Panc1 (cell line): ENCODE measurements around the gene C2CD2. TPM values are rescaled to one million over a fixed set of nuclear protein-coding genes. Genes with fewer than 3 reads are reported as not detected.

Experiments used
- ATAC-seq: fragments of 200-7000 bp; cut with Tn5 transposase; 2 replicates; pipeline ENCODE4 v1.9.1; 2020; ENCODE audit warnings: mild to moderate bottlenecking, moderate library complexity
- BruUV-seq: library from RNA; stranded (reverse); fragments of 400-500 nt; replicated peaks from 2 replicates; lab custom pipeline; 2021; lab: Mats Ljungman, UMichigan
- CTCF ChIA-PET: fragments of 300-600 bp; sonication (Branson Sonifier 250); formaldehyde crosslinking; loops from one replicate; lab custom pipeline; 2022; ENCODE audit warnings: antibody characterized with exemption; lab: Charles Lee
- POLR2A ChIA-PET: fragments of 300-600 bp; sonication (Branson Sonifier 250); formaldehyde crosslinking; loops from one replicate; lab custom pipeline; 2022; ENCODE audit warnings: antibody characterized with exemption; lab: Charles Lee
- DNase-seq: peaks from one replicate; pipeline ENCODE4 v3.0.0-alpha.2; 2010; ENCODE audit warnings: low read depth, low spot score
- H3K27ac ChIP-seq: 2 replicates; pipeline ENCODE4 v1.5.1; 2011; ENCODE audit warnings: mild to moderate bottlenecking, low read length, inconsistent platforms
- H3K27me3 ChIP-seq: fragments of 200-500 bp; sonication (Bioruptor generic); 2 replicates; pipeline ENCODE4 v1.6.0; 2014; ENCODE audit warnings: low read length, inconsistent platforms; ENCODE audit not compliant: control insufficient read depth, insufficient read depth
- H3K36me3 ChIP-seq: fragments of 200-500 bp; sonication (Bioruptor generic); 2 replicates; pipeline ENCODE4 v1.5.1; 2014; ENCODE audit warnings: inconsistent platforms, mild to moderate bottlenecking, low read length, moderate library complexity; ENCODE audit not compliant: control insufficient read depth, insufficient read depth
- H3K4me1 ChIP-seq: 2 replicates; pipeline ENCODE4 v1.5.1; 2011; ENCODE audit warnings: inconsistent platforms, mild to moderate bottlenecking, low read length, moderate library complexity; ENCODE audit not compliant: control insufficient read depth, insufficient read depth
- H3K4me3 ChIP-seq, 2 experiments: 2 replicates each; pipeline ENCODE4 v1.5.1; 2011 to 2012; ENCODE audit warnings: low read depth in 2 of 2, low read length in 2 of 2, mild to moderate bottlenecking in 2 of 2, inconsistent platforms in 1 of 2, moderate library complexity in 1 of 2
- H3K9me3 ChIP-seq: fragments of 200-500 bp; sonication (Bioruptor generic); 2 replicates; pipeline ENCODE4 v1.5.1; 2014; ENCODE audit warnings: low read depth, mild to moderate bottlenecking, inconsistent platforms, low read length, moderate library complexity; ENCODE audit not compliant: control insufficient read depth, insufficient read depth
- CTCF ChIP-seq: fragments of 450-650 bp; IDR thresholded peaks from 2 replicates; pipeline ENCODE4 v1.5.1; 2017; ENCODE audit warnings: mild to moderate bottlenecking
- POLR2AphosphoS5 ChIP-seq: IDR thresholded peaks from 2 replicates; pipeline ENCODE4 v1.6.1; 2012; ENCODE audit warnings: mild to moderate bottlenecking, low read depth, low read length, moderate library complexity
- REST ChIP-seq, 2 experiments: IDR thresholded peaks; 2 replicates each; pipeline ENCODE4 v1.6.1; 2011 to 2012; ENCODE audit warnings: low read depth in 2 of 2, control low read depth in 1 of 2, low read length in 1 of 2, mild to moderate bottlenecking in 1 of 2, moderate library complexity in 1 of 2; ENCODE audit not compliant: insufficient read depth in 1 of 2
- SIN3A ChIP-seq: IDR thresholded peaks from 2 replicates; pipeline ENCODE4 v1.6.1; 2012; ENCODE audit warnings: low read depth, mild to moderate bottlenecking, low read length, moderate library complexity, borderline replicate concordance; ENCODE audit not compliant: insufficient read depth
- TCF7L2 ChIP-seq: IDR thresholded peaks from 2 replicates; pipeline ENCODE4 v1.6.1; 2011; ENCODE audit warnings: mild to moderate bottlenecking, low read depth, low read length, inconsistent platforms
- in situ Hi-C: cut with HindIII; loops from 2 replicates; pipeline ENCODE4 v1.10.0; 2016; ENCODE audit warnings: low sequenced_read_pairs, low pct_unique_long_range_greater_than_20kb
- intact Hi-C: fragments of 100-400 bp; cut with micrococcal nuclease; formaldehyde crosslinking; loops from one replicate; pipeline ENCODE4 v1.10.0; 2022; ENCODE audit not compliant: unreplicated experiment
- total RNA-seq: library from RNA; stranded (reverse); gene quantifications from one replicate; pipeline ENCODE4 v1.2.1, GENCODE V29; 2021; ENCODE audit not compliant: unreplicated experiment

Gene C2CD2
- total RNA-seq, 1 experiment from 2014 or later = 14.0 TPM

- Histone ChIP-seq H3K4me1 (no peaks in the 10 kb centered on the region), H3K27me3 (no peaks in the 10 kb centered on the region), H3K36me3 (no peaks in the 10 kb centered on the region; the same call in none of the 2 replicates), H3K4me3 (no peak overlapping the region), H3K27ac (no peak overlapping the region), H3K9me3 (no peaks in the 10 kb centered on the region)
- in situ Hi-C loops = no loop called here
- TF ChIP-seq REST (IDR thresholded peaks at IDR 0.05; ENCODE audit: insufficient read depth in 1 of 2, low read depth in 2 of 2, low read length in 1 of 2) (no peak), SIN3A (no peak), CTCF (no peak), TCF7L2 (no peak), POLR2AphosphoS5 (no peak)
- ATAC-seq (no peak), DNase-seq (no peak)
- ChIA-PET POLR2A (no interaction called here), CTCF (no interaction called here)
- intact Hi-C loops = no loop called here
- BruUV-seq = no TSS peak
Measured at GRCh38 chr21:42000908-42001307, 47.1 kb upstream of the C2CD2 start.

GRCh38 chr21:41997657-41998056 lies 43.8 kb upstream of the C2CD2 start:
- in situ Hi-C loops = no loop called here
- CTCF ChIA-PET = no interaction called here
- BruUV-seq = no TSS peak

More at GRCh38 chr21:41997657-41998056, 43.8 kb upstream of the C2CD2 start:
- Histone ChIP-seq H3K4me3 (no peak overlapping the region), H3K27me3 (no peaks in the 10 kb centered on the region), H3K4me1 (no peaks in the 10 kb centered on the region), H3K27ac (no peak overlapping the region), H3K36me3 (no peaks in the 10 kb centered on the region; the same call in none of the 2 replicates), H3K9me3 (no peaks in the 10 kb centered on the region)
- POLR2A ChIA-PET = no interaction called here
- no peak for DNase-seq
- ATAC-seq = no peak
- intact Hi-C loops = no loop called here
- TF ChIP-seq REST (IDR thresholded peaks at IDR 0.05; ENCODE audit: insufficient read depth in 1 of 2, low read depth in 2 of 2, low read length in 1 of 2) = no peak
